NCI-H1417 (cell line): ENCODE results near the gene RAB15.
A peak's percentile ranks its signal among the peaks of the same experiment; 100 is the strongest.

Source experiments
- DNase-seq, 3 experiments: peaks; one replicate each; lab custom pipeline; 2025; lab: John Stamatoyannopoulos, UW

The RAB15 gene

GRCh38 chr14:64990296-64990695 lies 18.2 kb upstream of the RAB15 start:
- DNase-seq, result no peak

DNA sequence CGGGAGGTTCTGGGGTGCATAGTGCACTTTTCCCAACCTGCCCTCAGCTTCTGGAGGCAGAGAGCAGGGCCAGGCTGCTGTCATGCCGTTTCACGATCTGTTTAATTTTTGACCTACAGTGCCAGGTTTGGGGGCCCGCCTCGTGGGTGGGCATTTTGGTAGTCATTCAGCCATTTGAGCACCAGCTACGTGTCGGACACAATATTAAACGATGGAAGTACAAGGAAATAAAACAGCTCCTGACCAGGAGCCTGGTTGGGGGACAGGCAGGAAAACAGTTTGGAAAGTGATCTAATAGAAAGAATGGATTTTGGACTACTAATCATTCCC lies 15.3 kb upstream of the RAB15 start:
- no peak for DNase-seq

DNA sequence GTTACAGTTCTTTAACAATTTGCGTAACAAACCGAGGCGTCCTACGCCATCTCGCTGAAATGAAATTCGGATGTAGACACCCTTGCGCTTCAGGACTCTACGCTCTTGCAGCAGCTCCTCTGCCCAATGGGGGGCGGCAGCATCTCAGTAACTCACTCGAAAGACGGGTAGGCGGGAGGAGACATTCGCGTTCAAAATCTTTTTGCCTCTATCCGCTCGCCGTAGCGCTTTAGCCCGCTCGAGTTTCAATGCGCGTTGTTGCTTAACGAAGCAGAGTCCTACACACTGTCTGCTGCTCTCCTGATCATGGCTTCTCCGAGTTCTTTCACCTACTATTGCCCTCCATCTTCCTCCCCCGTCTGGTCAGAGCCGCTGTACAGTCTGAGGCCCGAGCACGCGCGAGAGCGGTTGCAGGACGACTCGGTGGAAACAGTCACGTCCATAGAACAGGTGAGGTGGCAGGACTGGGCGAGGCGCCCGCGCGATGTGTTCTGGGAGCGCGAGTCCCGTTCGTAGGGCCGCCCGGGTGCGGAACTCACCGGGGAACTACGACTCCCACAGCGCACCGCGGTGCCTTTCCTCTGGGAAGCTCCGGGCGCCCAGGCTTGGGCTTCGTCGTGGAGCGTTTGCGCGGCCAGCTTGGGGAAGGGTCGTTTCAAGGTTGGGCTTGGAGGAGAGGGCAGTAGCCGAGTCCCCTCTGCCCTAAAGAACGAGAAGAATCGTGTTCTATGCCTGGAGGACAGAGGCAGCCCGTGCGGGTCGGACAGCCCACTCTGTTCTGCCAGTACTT lies 14.7 kb upstream of the RAB15 start, which contains the start of gene FNTB:
Gene FNTB (plus strand): TSS at position 248 of the 790 bp plus-strand sequence. CDS start 59 bp downstream, at position 307.
- peak; percentile 95 to 98 (median 97) for DNase-seq

DNA sequence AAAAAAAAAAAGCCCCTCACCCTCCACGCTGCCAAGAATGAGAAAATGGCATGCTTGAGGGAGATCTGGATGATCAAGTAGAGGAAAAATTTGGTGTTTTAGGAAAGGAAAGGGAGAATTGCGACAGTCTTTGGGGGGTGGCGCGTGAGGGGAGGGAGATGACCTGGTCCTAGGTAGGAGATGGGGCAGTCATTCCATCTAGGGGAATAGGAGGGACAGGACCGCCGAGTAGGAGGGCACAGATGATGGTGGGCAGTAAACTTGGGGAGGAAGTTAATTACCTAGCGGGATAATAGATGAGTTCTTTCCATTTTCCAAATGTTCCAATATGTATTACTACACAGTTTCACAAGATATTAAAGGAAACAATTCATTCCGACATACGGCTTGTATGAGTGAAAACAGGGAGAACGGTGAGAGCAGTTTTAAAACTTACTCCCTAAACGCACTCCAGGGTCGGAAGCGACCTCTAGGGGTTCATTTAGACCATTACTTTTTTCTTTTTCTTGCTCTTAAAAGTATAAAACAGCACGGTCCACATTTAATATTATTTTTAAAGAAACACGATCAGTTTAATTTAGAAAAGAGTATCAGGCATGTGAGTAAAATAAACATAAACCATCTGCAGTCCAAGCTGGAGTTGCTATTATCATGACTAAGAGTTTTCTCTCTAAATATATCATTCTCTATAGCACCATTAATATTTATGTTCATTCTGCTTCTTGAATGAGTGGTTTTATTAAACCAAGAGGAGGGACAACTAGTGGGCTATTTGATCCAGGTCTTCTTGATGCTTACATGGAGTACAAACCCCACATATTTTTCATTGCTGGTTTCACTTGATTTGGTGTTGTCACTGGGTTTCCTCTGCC lies 11.5 kb upstream of the RAB15 start:
- DNase-seq, result peak in 1 of 3 experiments; percentile 67

DNA sequence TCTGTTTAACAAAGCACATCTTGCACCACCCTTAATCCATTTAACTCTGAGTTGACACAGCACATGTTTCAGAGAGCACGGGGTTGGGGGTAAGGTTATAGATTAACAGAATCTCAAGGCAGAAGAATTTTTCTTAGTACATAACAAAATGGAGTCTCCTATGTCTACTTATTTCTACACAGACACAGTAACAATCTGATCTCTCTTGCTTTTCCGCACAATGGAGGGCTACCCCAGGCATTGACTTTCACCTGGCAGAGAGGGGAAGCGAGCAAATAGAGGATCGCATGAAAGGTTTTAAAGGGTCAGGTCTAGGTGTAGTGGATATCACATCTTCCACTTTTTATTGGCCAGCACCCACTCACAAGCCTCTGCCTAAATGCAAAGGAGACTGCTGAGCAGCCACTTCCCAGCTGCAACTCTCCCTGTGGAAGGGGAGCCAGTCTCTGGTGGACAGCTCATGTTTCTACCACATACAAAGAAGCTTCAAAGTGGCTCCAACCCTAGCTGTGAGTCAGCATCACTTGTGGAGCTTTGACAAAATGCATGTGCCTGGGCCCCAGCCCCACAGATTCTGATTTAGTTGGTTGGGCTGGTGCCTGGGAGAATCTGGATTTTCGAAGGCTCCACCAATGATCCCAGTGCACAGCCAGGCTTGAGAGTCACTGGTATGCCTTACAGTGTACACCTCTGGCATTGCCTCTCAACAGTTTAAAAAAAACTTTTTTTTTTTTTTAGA lies 7.4 kb upstream of the RAB15 start:
- peak in 1 of 3 experiments; percentile 85 for DNase-seq

DNA sequence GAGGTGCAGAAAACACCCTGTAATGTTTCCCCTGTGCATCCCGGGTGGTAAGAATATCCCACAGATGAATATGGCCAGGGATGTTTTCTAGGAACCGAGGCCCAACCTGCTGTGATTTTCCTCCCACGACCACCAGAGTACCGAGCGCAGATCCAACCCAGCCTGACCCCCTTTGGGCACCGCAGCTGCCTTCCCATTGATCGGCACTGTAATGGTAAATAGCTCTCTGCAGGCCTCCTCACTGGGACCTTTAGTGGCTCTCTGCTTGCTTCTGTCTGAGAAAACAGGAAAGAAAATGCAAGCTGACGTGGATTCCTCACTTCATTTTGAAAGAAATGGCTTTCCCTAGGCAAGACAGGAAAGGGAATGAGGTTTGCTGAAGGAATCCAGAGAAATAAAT lies 2.4 kb upstream of the RAB15 start:
- DNase-seq, result no peak

- DNase-seq, result no peak
Measured at GRCh38 chr14:64973826-64974225, 1.7 kb upstream of the RAB15 start.

- DNase-seq, result peak in 1 of 3 experiments; percentile 11
Measured at GRCh38 chr14:64973026-64973442, 898 bp upstream of the RAB15 start.

GRCh38 chr14:64971491-64971942 lies 619 bp downstream of the RAB15 start:
- peak in 1 of 3 experiments; percentile 42 for DNase-seq

DNA sequence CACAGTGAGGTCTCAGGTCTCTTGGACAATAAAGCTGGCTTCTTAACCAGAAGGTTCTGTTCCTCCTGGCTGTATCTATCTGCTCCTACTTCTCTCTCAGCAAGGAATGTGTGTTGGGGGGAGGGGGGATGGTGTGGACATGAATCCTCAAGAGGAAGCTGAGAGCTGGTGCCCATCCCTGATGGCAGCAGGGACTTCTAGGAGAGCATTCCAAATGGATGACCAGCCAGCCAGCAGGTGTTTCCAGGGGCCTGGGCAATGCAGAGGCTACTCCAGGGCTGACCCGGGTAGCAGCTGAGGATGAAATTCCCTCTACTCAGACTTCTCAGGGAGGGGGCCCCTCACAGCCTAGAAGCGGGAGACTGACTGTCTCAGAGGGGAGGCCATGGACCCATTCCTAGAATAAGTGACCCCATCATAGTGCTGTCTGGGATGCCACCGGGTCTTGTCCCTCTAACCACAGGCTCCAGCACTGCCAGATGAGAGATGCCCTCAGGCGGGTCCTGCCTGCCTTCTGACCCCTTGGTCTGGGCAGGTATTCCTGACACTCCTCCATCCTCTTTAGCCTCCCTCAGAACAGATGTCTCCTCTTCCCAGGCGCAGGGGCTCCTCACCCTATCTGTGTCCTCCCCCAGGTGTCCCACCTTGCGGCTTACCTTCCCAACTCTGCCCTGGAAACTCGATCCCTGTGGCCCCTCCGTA lies 1.2 kb downstream of the RAB15 start:
- DNase-seq, result peak in 2 of 3 experiments; percentile 25 to 42

- no peak for DNase-seq
Measured at GRCh38 chr14:64970041-64970440, 2.1 kb downstream of the RAB15 start.

DNA sequence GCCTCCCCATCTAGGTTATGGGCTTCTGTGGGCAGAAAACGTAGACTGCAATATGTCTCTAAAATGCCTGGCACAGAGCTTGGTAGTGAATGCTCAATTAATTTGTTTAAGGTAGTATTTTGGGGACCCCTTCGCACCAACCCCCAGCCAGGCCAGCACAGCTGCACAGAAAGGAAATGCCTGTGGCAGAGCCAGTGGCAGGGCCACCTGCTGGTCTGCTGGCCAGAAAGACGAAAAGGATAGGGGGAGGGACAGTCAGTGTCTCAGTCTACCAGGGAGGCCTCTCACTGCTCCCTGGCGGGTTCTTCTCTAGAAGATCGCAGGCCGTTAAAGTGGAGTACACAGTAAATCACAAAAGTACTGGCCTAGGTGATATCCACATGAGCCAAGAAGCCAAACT lies 3.5 kb downstream of the RAB15 start:
- DNase-seq, result no peak

DNA sequence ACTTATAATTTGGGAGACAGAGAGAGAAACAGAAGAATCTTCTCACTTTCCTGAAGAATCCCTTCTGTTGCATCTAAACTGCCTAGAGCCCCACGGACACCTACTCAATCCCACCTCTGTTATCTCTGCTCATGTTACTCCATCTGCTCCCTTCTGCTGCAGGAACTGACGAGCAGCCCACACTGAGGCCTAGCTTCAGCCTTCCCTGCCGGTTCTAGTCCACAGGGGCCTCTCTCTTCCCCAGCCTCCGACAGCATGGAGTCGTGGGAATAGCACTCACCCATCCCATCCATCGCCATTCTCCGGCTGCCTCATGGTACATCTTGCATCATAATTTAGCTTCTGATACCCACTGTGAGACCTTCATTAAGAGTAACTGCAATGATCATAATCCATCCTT lies 4.0 kb downstream of the RAB15 start:
- no peak for DNase-seq

- peak in 1 of 3 experiments; percentile 1 for DNase-seq
Measured at GRCh38 chr14:64966976-64967375, 5.2 kb downstream of the RAB15 start.

DNA sequence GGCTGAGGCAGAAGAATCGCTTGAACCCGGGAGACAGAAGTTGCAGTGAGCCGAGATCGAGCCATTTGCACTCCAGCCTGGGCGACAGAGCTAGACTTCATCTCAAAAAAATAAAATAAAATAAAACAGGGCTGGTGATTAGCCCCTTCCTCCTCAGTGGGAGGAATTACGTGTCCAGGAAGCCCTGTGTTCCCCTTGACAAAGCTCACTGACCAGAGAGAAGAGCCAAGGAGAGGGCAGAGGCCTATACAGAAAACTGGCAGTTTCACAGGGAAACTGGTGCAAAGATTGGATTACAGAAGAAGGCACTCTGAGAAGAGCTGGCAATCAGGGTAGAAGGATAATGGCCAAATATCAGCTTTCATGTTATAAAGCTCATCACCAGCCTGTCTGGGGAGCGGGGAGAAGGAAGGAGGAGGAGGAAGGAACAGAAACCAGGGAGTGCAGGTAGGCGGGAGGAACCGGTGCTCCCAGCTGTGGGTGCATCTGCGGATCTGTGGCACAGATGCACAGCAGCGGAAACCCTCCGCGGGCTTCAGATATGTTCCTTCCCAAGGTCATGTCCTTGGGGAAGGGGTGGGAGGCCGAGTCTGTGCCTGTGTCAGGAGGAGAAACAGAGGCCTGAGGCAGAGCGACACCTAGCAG lies 6.7 kb downstream of the RAB15 start:
- DNase-seq, result no peak

- no peak for DNase-seq
Measured at GRCh38 chr14:64963611-64964010, 8.5 kb downstream of the RAB15 start.

DNA sequence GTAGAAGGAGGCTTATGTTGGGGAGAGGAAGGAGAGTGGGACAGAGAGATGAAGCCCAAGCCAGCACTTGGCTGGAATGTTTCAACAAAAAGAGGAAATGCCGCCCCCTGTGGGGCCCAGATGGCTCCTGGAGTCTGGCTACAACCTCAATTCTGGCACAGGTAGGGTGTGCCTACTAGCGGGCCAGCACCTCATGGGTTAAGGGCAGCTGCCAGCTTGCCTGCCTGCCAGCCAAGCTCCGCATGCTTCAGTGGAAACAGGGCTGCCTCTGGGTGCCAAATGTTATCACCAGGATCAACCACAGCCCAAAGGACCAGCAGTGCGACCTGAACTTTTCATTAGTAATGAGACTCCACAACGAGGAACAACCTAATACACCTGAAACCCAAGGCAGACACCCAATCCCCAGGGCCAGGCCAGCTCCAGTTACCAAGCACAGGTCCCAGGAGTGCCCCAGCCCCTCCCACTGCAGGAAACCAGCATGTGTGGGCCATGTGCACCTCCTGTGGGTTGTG lies 11.3 kb downstream of the RAB15 start:
- DNase-seq, result peak in 1 of 3 experiments; percentile 49

DNA sequence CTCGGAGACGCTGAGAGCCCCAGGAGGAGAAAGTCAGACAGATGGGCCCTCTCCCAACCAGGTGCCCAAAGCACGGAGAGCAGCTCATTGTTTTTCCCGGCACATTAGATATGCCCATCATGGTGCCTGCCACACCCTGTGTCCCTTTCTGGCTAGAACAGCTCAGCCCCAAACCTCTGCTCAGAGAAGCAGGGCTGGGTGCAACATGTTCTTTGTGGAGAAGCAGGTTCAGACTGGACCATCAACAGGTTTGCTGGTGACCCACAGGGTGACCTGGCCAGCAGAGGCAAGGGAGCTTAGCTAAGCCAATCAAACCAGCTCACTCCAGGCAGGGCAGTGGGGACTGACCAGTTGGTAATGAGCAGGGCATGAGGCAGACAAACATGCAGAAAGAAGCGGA lies 13.4 kb downstream of the RAB15 start:
- DNase-seq, result no peak

DNA sequence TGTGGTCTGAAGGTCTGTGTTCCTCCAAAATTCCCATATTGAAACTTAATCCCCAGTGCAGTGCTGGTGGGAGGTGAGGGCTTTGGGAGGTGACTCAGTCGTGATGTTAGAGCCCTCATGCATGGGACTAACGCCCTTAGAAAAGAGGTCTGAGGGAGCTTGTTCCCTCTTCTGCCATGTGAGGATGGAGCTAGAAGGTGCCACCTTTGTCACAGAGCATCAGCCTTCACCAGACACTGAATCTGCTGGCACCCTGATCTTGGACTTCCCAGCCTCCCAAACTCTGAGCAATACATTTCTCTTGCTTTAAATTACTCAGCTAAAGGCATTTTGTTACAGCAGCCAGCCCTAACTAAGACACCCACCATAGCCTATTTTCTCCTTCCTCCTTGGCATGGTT lies 13.9 kb downstream of the RAB15 start:
- no peak for DNase-seq

- no peak for DNase-seq
Measured at GRCh38 chr14:64956697-64957406, 15.3 kb downstream of the RAB15 start.
